ENCODE measurements around the gene SOX8.

The SOX8 gene

GRCh38 chr16:946048-946395 lies 35.5 kb upstream of the SOX8 start:
- TF ChIP-seq CREB1 (IDR thresholded peaks at IDR 0.05; ENCODE audit: low read depth) (no peak), FOXM1 (IDR thresholded peaks at IDR 0.05; ENCODE audit: borderline replicate concordance, low read depth) (no peak), TEAD4 (IDR thresholded peaks at IDR 0.05) (no peak), NFIC (IDR thresholded peaks at IDR 0.05) (no peak), TAF1 (IDR thresholded peaks at IDR 0.05; ENCODE audit: low read depth) (no peak), EGR1 (IDR thresholded peaks at IDR 0.05) (no peak), REST (IDR thresholded peaks at IDR 0.05; ENCODE audit: low read depth) (no peak), RAD21 (IDR thresholded peaks at IDR 0.05; ENCODE audit: low read depth) (no peak), USF1 (IDR thresholded peaks at IDR 0.05) (no peak), YY1 (IDR thresholded peaks at IDR 0.05; ENCODE audit: low read depth) (no peak), ZBTB7A (IDR thresholded peaks at IDR 0.05; ENCODE audit: low read depth) (no peak)

- TF ChIP-seq REST (IDR thresholded peaks at IDR 0.05; ENCODE audit: low read depth) (no peak), TEAD4 (IDR thresholded peaks at IDR 0.05) (no peak), NFIC (IDR thresholded peaks at IDR 0.05) (no peak), EGR1 (IDR thresholded peaks at IDR 0.05) (no peak), FOXM1 (IDR thresholded peaks at IDR 0.05; ENCODE audit: borderline replicate concordance, low read depth) (no peak), CEBPB (IDR thresholded peaks at IDR 0.05) (no peak), EP300 (IDR thresholded peaks at IDR 0.05; ENCODE audit: borderline replicate concordance) (no peak)
Measured at GRCh38 chr16:947255-947921, 34.2 kb upstream of the SOX8 start.

GRCh38 chr16:951660-952301 lies 29.8 kb upstream of the SOX8 start:
- TF ChIP-seq USF1 (IDR thresholded peaks at IDR 0.05) (no peak), TAF1 (IDR thresholded peaks at IDR 0.05; ENCODE audit: low read depth) (no peak), TCF12 (IDR thresholded peaks at IDR 0.05; ENCODE audit: low read depth) (no peak), RAD21 (IDR thresholded peaks at IDR 0.05; ENCODE audit: low read depth) (no peak), REST (IDR thresholded peaks at IDR 0.05; ENCODE audit: low read depth) (no peak), CEBPB (IDR thresholded peaks at IDR 0.05) (no peak)

GRCh38 chr16:952321-952720 lies 29.2 kb upstream of the SOX8 start:
- no peak for TF ChIP-seq EGR1 (IDR thresholded peaks at IDR 0.05)
- no peak for TF ChIP-seq TEAD4 (IDR thresholded peaks at IDR 0.05)
- no peak for TF ChIP-seq CREB1 (IDR thresholded peaks at IDR 0.05; ENCODE audit: low read depth)
- TF ChIP-seq NFIC (IDR thresholded peaks at IDR 0.05): no peak
- TF ChIP-seq MAX (IDR thresholded peaks at IDR 0.05): no peak
- TF ChIP-seq EP300 (IDR thresholded peaks at IDR 0.05; ENCODE audit: borderline replicate concordance): no peak
- no peak for TF ChIP-seq CEBPB (IDR thresholded peaks at IDR 0.05)
- no peak for TF ChIP-seq ZBTB7A (IDR thresholded peaks at IDR 0.05; ENCODE audit: low read depth)
- no peak for TF ChIP-seq FOXM1 (IDR thresholded peaks at IDR 0.05; ENCODE audit: borderline replicate concordance, low read depth)
- TF ChIP-seq YY1 (IDR thresholded peaks at IDR 0.05; ENCODE audit: low read depth): no peak
- TF ChIP-seq USF1 (IDR thresholded peaks at IDR 0.05): no peak
- no peak for TF ChIP-seq TAF1 (IDR thresholded peaks at IDR 0.05; ENCODE audit: low read depth)
- no peak for TF ChIP-seq RAD21 (IDR thresholded peaks at IDR 0.05; ENCODE audit: low read depth)
- TF ChIP-seq TCF12 (IDR thresholded peaks at IDR 0.05; ENCODE audit: low read depth): no peak
- no peak for TF ChIP-seq REST (IDR thresholded peaks at IDR 0.05; ENCODE audit: low read depth)

All from Ishikawa (cell line).